Esophagus squamous epithelium (tissue), 4 donors: ENCODE data around the gene MPL.

Experiments used
- POLR2A ChIP-seq, 4 donors: fragments of 450-650 bp; IDR thresholded peaks; one replicate each; pipeline ENCODE4 v1.6.1; 2017; ENCODE audit warnings: antibody characterized with exemption in 4 of 4, mild to moderate bottlenecking in 4 of 4, moderate library complexity in 3 of 4
- TF ChIP-seq, protein P1 (sequence below), 6 experiments: fragments of 450-650 bp in 4 of 6; fragments of 200-600 bp in 2 of 6; sonication (generic) in 2 of 6; IDR thresholded peaks; one replicate each; pipeline ENCODE4 v1.5.1; 2016 to 2019; ENCODE audit warnings: antibody characterized with exemption in 6 of 6, mild to moderate bottlenecking in 4 of 6, moderate library complexity in 4 of 6

DNA sequence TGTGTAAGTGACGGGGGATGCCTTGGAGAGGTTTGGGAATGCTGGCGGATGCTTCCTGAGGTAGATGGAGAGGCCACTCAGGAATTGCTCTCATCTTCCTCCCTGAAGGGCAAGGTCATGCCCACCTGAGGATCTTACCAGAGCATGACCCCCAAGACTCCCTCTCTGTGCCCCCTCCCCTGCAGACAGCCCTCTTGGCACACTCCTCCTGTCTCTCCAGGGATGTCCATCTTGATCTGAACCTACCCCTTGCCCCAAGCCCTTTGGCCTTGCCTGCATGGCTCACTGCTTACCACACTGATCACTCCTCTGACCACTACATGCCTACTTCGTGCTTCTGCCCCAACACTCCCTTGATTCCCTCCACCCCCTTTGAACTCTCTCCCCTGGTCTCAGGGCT lies 17.9 kb upstream of the MPL start:
- TF ChIP-seq, protein P1, sequence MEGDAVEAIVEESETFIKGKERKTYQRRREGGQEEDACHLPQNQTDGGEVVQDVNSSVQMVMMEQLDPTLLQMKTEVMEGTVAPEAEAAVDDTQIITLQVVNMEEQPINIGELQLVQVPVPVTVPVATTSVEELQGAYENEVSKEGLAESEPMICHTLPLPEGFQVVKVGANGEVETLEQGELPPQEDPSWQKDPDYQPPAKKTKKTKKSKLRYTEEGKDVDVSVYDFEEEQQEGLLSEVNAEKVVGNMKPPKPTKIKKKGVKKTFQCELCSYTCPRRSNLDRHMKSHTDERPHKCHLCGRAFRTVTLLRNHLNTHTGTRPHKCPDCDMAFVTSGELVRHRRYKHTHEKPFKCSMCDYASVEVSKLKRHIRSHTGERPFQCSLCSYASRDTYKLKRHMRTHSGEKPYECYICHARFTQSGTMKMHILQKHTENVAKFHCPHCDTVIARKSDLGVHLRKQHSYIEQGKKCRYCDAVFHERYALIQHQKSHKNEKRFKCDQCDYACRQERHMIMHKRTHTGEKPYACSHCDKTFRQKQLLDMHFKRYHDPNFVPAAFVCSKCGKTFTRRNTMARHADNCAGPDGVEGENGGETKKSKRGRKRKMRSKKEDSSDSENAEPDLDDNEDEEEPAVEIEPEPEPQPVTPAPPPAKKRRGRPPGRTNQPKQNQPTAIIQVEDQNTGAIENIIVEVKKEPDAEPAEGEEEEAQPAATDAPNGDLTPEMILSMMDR (IDR thresholded peaks at IDR 0.05) = no peak
- TF ChIP-seq POLR2A (IDR thresholded peaks at IDR 0.05) = no peak
